ENCODE results near the gene IFNLR1. TPM values are rescaled to one million over a fixed set of nuclear protein-coding genes. Genes with fewer than 3 reads are reported as not detected.

IFNLR1 gene
- polyA plus RNA-seq, 1 donor (not counting 4 experiments of a cell fraction or from before 2014, with no cell fraction given), result 3.4 TPM

GRCh38 chr1:24140741-24141181 is 46.3 kb downstream of the IFNLR1 start:
- FAIRE-seq (no peak), DNase-seq (ENCODE audit: low read depth, low spot score) (no peak)
- H3K4me2 ChIP-seq (ENCODE audit: control insufficient read depth, extremely low read depth, insufficient read depth, low read depth, low read length), result no peak overlapping the region
- TF ChIP-seq EZH2 (IDR thresholded peaks at IDR 0.05; ENCODE audit: low read length) (no peak), CTCF (optimal IDR thresholded peaks at IDR 0.05 in 1 of 3, IDR thresholded peaks at IDR 0.05 in 1 of 3, conservative IDR thresholded peaks at IDR 0.05 in 1 of 3; ENCODE audit: extremely low read depth in 1 of 3, insufficient read depth in 2 of 3, low read length in 3 of 3) (no peak)
- H3K4me1 ChIP-seq (ENCODE audit: control insufficient read depth, extremely low read depth, insufficient read depth, low read length), result peaks cover 18% of the 10 kb centered on the region
- H3K27me3 ChIP-seq (ENCODE audit: control insufficient read depth, extremely low read depth, insufficient read depth, low read length), result no peaks in the 10 kb centered on the region
- H3K79me2 ChIP-seq (ENCODE audit: control insufficient read depth, insufficient read depth, low read length), result no peaks in the 10 kb centered on the region
- H3K27ac ChIP-seq (ENCODE audit: control insufficient read depth, insufficient read depth, low read length), result no peak overlapping the region
- no peaks in the 10 kb centered on the region for H4K20me1 ChIP-seq (ENCODE audit: control insufficient read depth, extremely low read depth, insufficient read depth, low read length)
- no peaks in the 10 kb centered on the region for H3K9me3 ChIP-seq (ENCODE audit: control insufficient read depth, low read depth, low read length)
- H3K9me1 ChIP-seq (ENCODE audit: control insufficient read depth, extremely low read depth, insufficient read depth, low read length), result no peaks in the 10 kb centered on the region
- H3K4me3 ChIP-seq (ENCODE audit: control insufficient read depth in 2 of 3, extremely low read depth in 1 of 3, insufficient read depth in 2 of 3, low read depth in 1 of 3, low read length in 3 of 3), result no peak overlapping the region
- H2AFZ ChIP-seq (ENCODE audit: control insufficient read depth, low read length), result no peak overlapping the region
- dilution Hi-C loops (cut with MboI; ENCODE audit: extremely low pct_ligation_motif_present, low sequenced_read_pairs), result no loop called here
- H3K9ac ChIP-seq (ENCODE audit: control insufficient read depth, extremely low read depth, insufficient read depth, low read length), result no peak overlapping the region
- H3K36me3 ChIP-seq (ENCODE audit: control insufficient read depth in 2 of 2, extremely low read depth in 1 of 2, insufficient read depth in 2 of 2, low read length in 2 of 2), result no peaks in the 10 kb centered on the region

- Histone ChIP-seq H3K4me2 (ENCODE audit: control insufficient read depth, extremely low read depth, insufficient read depth, low read depth, low read length) (no peak overlapping the region), H2AFZ (ENCODE audit: control insufficient read depth, low read length) (no peak overlapping the region), H3K79me2 (ENCODE audit: control insufficient read depth, insufficient read depth, low read length) (no peaks in the 10 kb centered on the region), H3K4me1 (ENCODE audit: control insufficient read depth, extremely low read depth, insufficient read depth, low read length) (peaks cover 18% of the 10 kb centered on the region), H3K9me3 (ENCODE audit: control insufficient read depth, low read depth, low read length) (no peaks in the 10 kb centered on the region), H3K36me3 (ENCODE audit: control insufficient read depth in 2 of 2, extremely low read depth in 1 of 2, insufficient read depth in 2 of 2, low read length in 2 of 2) (no peaks in the 10 kb centered on the region), H4K20me1 (ENCODE audit: control insufficient read depth, extremely low read depth, insufficient read depth, low read length) (no peaks in the 10 kb centered on the region), H3K9me1 (ENCODE audit: control insufficient read depth, extremely low read depth, insufficient read depth, low read length) (no peaks in the 10 kb centered on the region), H3K27ac (ENCODE audit: control insufficient read depth, insufficient read depth, low read length) (no peak overlapping the region), H3K9ac (ENCODE audit: control insufficient read depth, extremely low read depth, insufficient read depth, low read length) (no peak overlapping the region), H3K4me3 (ENCODE audit: control insufficient read depth in 2 of 3, extremely low read depth in 1 of 3, insufficient read depth in 2 of 3, low read depth in 1 of 3, low read length in 3 of 3) (no peak overlapping the region), H3K27me3 (ENCODE audit: control insufficient read depth, extremely low read depth, insufficient read depth, low read length) (no peaks in the 10 kb centered on the region)
- DNase-seq (ENCODE audit: low read depth, low spot score) (no peak), FAIRE-seq (no peak)
- no peak for TF ChIP-seq CTCF (optimal IDR thresholded peaks at IDR 0.05 in 1 of 3, IDR thresholded peaks at IDR 0.05 in 1 of 3, conservative IDR thresholded peaks at IDR 0.05 in 1 of 3; ENCODE audit: extremely low read depth in 1 of 3, insufficient read depth in 2 of 3, low read length in 3 of 3)
- no peak for TF ChIP-seq EZH2 (IDR thresholded peaks at IDR 0.05; ENCODE audit: low read length)
- dilution Hi-C loops (cut with MboI; ENCODE audit: extremely low pct_ligation_motif_present, low sequenced_read_pairs), result no loop called here
Observed at GRCh38 chr1:24139841-24140425, 47.2 kb downstream of the IFNLR1 start.
